Measurements from ENCODE around the gene CACNG1. TPM values are rescaled to one million over a fixed set of nuclear protein-coding genes. Genes with fewer than 3 reads are reported as not detected.

Gene CACNG1
- total RNA-seq, 2 donors from 2014 or later: not detected

DNA sequence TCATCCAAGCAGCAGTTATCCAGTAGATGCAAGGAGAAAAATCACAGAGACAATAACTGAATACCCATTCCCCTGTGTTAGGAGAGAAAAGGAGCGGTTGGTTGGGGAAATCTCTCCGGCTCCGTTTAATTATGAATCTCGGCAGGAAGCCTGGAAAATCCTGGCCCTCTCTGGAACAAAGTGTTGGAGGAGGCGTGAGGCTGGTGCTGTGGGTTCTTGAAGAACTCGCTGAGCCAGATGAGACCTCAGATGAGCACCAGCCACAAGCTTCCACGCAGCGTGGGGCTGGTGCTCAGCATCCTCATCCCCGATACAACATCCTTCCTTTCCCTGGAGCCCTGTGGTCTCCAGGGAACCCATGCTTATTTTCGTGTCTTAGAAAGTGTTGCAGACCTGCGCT lies 40.2 kb upstream of the CACNG1 start:
- Histone ChIP-seq H3K9ac (ENCODE audit: low read depth in 2 of 2, low read length in 2 of 2) (no peak overlapping the region), H3K27ac (no peak overlapping the region), H3K4me1 (no peaks in the 10 kb centered on the region), H3K27me3 (no peaks in the 10 kb centered on the region), H3K9me3 (no peaks in the 10 kb centered on the region), H3K36me3 (no peaks in the 10 kb centered on the region), H3K4me3 (no peak overlapping the region)
- intact Hi-C loops (cut with DNase I): no loop called here
- DNase-seq: no peak
- TF ChIP-seq, protein P1, sequence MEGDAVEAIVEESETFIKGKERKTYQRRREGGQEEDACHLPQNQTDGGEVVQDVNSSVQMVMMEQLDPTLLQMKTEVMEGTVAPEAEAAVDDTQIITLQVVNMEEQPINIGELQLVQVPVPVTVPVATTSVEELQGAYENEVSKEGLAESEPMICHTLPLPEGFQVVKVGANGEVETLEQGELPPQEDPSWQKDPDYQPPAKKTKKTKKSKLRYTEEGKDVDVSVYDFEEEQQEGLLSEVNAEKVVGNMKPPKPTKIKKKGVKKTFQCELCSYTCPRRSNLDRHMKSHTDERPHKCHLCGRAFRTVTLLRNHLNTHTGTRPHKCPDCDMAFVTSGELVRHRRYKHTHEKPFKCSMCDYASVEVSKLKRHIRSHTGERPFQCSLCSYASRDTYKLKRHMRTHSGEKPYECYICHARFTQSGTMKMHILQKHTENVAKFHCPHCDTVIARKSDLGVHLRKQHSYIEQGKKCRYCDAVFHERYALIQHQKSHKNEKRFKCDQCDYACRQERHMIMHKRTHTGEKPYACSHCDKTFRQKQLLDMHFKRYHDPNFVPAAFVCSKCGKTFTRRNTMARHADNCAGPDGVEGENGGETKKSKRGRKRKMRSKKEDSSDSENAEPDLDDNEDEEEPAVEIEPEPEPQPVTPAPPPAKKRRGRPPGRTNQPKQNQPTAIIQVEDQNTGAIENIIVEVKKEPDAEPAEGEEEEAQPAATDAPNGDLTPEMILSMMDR (IDR thresholded peaks at IDR 0.05): no peak

DNA sequence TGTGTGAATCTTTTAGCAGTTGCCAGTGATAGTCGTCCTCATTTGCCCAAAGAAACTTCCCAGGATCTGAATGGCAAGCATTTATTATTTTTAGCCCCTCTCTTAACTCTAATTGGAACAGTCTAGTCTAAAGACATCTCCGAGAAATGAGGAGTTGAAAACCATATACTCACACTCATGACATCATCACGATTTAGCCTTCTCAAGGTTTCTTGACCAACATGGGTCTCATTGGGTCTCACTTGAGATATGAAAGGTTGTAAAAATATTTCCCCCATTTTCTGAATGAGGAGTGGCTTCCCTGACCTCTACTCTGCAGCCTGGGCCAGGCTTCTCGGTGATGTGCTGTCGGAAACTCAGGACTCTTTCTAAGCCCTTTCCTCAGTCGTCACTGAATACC lies 37.1 kb upstream of the CACNG1 start:
- TF ChIP-seq, protein P1 (IDR thresholded peaks at IDR 0.05): no peak
- H3K4me1 ChIP-seq: no peaks in the 10 kb centered on the region
- intact Hi-C loops (cut with DNase I): no loop called here
- DNase-seq: no peak
- H3K4me3 ChIP-seq: no peak overlapping the region
- H3K9ac ChIP-seq (ENCODE audit: low read depth in 2 of 2, low read length in 2 of 2): no peak overlapping the region
- no peak overlapping the region for H3K27ac ChIP-seq
- H3K9me3 ChIP-seq: no peaks in the 10 kb centered on the region
- no peaks in the 10 kb centered on the region for H3K36me3 ChIP-seq
- no peaks in the 10 kb centered on the region for H3K27me3 ChIP-seq

DNA sequence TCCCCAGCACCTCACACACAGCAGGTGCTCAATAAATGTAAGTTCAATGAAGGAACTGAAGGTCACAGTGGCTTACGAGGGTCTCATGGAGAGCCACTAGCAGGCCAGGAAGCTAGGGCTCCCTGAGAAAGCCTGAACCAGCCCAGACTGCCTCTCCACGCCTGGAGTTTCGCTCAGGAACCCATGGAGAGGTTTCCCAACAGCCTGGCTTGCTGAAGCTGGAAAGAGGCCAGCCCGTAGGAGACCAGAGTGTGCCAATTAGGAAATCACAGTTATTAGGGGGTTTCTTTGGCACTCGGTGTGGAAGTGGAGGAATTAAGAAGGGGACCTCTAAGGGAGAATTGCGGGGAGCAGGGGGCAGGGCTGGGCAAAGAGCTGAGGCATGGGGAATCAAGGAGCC lies 36.3 kb upstream of the CACNG1 start:
- Histone ChIP-seq H3K27me3 (no peaks in the 10 kb centered on the region), H3K36me3 (no peaks in the 10 kb centered on the region), H3K9ac (ENCODE audit: low read depth in 2 of 2, low read length in 2 of 2) (no peak overlapping the region), H3K4me1 (no peaks in the 10 kb centered on the region), H3K27ac (no peak overlapping the region), H3K9me3 (no peaks in the 10 kb centered on the region), H3K4me3 (no peak overlapping the region)
- intact Hi-C loops (cut with DNase I): no loop called here
- DNase-seq: no peak
- TF ChIP-seq, protein P1 (IDR thresholded peaks at IDR 0.05): no peak

DNA sequence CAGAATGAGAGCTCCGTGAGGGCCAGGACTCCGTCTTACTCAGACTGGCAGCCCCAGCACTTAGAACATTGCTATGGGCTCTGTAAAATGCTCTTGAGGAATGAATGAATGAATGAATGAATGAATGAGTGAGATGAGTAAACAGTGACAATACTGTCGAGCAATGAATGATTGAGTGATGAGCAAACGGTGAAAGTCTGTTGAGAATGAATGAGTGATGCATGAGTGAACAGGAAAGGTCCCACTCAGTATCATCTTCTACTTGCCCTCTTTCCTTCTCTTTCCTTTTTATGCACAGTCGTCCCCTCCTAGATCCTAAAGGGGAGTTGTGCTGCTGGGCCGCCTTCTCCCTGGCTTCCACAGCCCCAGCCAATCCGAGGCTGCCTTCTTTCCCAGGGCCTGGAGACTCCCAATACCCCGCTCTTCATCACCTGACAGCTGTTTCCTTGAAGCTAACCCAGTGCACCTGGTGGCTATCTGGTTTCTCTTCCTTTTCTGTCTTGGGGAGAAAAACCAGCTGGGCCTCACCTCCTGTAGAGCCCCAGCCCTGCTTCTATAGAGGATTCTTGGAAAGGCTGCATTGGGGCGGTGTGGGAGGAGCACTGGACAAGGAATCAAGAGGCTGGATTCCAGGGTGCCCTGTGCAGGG lies 32.7 kb upstream of the CACNG1 start:
- H3K4me1 ChIP-seq: no peaks in the 10 kb centered on the region
- H3K36me3 ChIP-seq: no peaks in the 10 kb centered on the region
- intact Hi-C loops (cut with DNase I): no loop called here
- no peak overlapping the region for H3K4me3 ChIP-seq
- no peaks in the 10 kb centered on the region for H3K27me3 ChIP-seq
- no peak overlapping the region for H3K9ac ChIP-seq (ENCODE audit: low read depth in 2 of 2, low read length in 2 of 2)
- TF ChIP-seq, protein P1 (IDR thresholded peaks at IDR 0.05): no peak
- no peak for DNase-seq
- H3K9me3 ChIP-seq: no peaks in the 10 kb centered on the region
- no peak overlapping the region for H3K27ac ChIP-seq

DNA sequence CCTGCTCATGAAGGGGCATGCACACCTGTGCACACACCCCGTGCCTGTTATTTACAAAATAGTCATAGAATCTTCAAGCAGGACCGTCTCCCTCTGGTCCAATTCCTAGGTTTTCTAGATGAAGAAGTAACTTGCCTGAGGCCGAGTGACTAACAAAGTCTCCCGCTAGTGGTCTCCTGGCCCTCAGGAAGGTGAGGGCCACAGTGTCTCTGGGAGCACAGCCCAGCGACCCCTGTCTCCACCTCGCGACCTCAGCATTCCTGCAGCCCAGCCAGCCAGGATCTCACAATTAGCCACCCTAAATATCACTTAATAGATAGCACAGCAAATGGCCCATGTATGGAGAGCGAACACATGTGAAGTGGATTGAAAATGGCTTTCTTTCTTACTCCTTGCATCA lies 30.5 kb upstream of the CACNG1 start:
- no peaks in the 10 kb centered on the region for H3K9me3 ChIP-seq
- H3K4me1 ChIP-seq: no peaks in the 10 kb centered on the region
- no peak for DNase-seq
- H3K27ac ChIP-seq: no peak overlapping the region
- no peak overlapping the region for H3K9ac ChIP-seq (ENCODE audit: low read depth in 2 of 2, low read length in 2 of 2)
- H3K4me3 ChIP-seq: no peak overlapping the region
- H3K36me3 ChIP-seq: no peaks in the 10 kb centered on the region
- intact Hi-C loops (cut with DNase I): no loop called here
- TF ChIP-seq, protein P1 (IDR thresholded peaks at IDR 0.05): no peak
- no peaks in the 10 kb centered on the region for H3K27me3 ChIP-seq
